Measurements from ENCODE around the gene ANAPC10. TPM values are rescaled to one million over a fixed set of nuclear protein-coding genes. Genes with fewer than 3 reads are reported as not detected.

The ANAPC10 gene
- total and polyA plus RNA-seq, 2 of the 4 experiments (the other 2 are of a cell fraction) = 17.1 to 22.4 TPM

DNA sequence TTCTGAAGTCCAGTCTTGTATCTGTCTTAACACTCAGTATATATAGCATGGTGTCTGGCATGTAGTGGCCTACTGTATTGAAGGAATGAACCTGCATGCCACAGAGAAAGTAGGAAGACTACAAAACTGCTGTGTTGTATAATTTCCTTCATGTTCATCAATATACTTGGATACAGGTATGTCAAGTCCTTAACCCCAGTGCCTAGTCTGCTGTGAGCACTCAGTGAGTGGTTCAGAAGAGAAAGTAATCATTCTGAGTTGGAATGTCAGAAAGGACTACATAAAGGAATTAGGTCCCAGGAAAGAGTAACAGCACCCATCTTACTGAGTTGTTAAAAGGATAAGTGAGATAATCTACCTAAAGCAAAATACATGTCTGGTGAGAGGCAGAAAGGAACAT, 32.1 kb upstream of the ANAPC10 start:
- peak overlapping the region; percentile 51; the same call in 1 of the 2 replicates for H3K27ac ChIP-seq (ENCODE audit: insufficient read depth, low read length)
- no peaks in the 10 kb centered on the region for H3K27me3 ChIP-seq (ENCODE audit: control insufficient read depth, insufficient read depth, low read length)
- peak overlapping the region; percentile 10 for H3K14ac ChIP-seq (replicated peaks; ENCODE audit: low read depth, low read length)
- no peak overlapping the region for H3K18ac ChIP-seq (ENCODE audit: low read depth, low read length)
- no peak overlapping the region for H2AK9ac ChIP-seq (replicated peaks; ENCODE audit: low read depth, low read length, poor library complexity)
- DNase-seq (no peak), ATAC-seq (ENCODE audit: low read depth) (no peak)
- ChIA-PET POLR2A (ENCODE audit: unreplicated experiment) (no interaction called here), CTCF (no interaction called here)
- dilution Hi-C loops (cut with HindIII; ENCODE audit: low sequenced_read_pairs, unreplicated experiment) (no loop called here), intact Hi-C loops (cut with micrococcal nuclease) (no loop called here), in situ Hi-C loops (cut with MboI; ENCODE audit: low sequenced_read_pairs) (no loop called here)
- no peak overlapping the region for H3K9ac ChIP-seq (ENCODE audit: low read depth, low read length)
- H3K56ac ChIP-seq (ENCODE audit: extremely low read depth, insufficient read depth, low read length) = no peak overlapping the region; the same call in 1 of the 2 replicates
- H4K91ac ChIP-seq (ENCODE audit: insufficient read depth, low read depth, low read length) = no peak overlapping the region
- H2AK5ac ChIP-seq (ENCODE audit: low read depth, low read length) = peak overlapping the region; percentile 23; the same call in 1 of the 2 replicates
- H3K4ac ChIP-seq (ENCODE audit: low read depth, low read length) = no peak overlapping the region
- no peak overlapping the region; a peak in 1 of 4 replicates for H4K8ac ChIP-seq (ENCODE audit: low read depth in 2 of 2, low read length in 2 of 2)
- H4K20me1 ChIP-seq (ENCODE audit: insufficient read depth, low read length) = no peaks in the 10 kb centered on the region
- peak overlapping the region; percentile 71; the same call in 1 of the 2 replicates for H3K23ac ChIP-seq (ENCODE audit: low read depth, low read length)
- no peak overlapping the region for H2BK120ac ChIP-seq (ENCODE audit: low read depth, low read length)
- H3K4me3 ChIP-seq (ENCODE audit: insufficient read depth, low read depth, low read length) = no peak overlapping the region
- peak overlapping the region; percentile 90 for H2BK5ac ChIP-seq (ENCODE audit: low read depth, low read length, poor library complexity, severe bottlenecking)
- peaks cover 9% of the 10 kb centered on the region for H3K36me3 ChIP-seq (ENCODE audit: control insufficient read depth, insufficient read depth, low read length)
- no peak overlapping the region for H2AFZ ChIP-seq (replicated peaks; ENCODE audit: low read length, poor library complexity)
- peaks cover 10% of the 10 kb centered on the region; the same call in 1 of the 2 replicates for H3K4me1 ChIP-seq (ENCODE audit: control insufficient read depth, insufficient read depth, low read length)
- no peak overlapping the region; the same call in 1 of the 2 replicates for H3K4me2 ChIP-seq (ENCODE audit: low read depth, low read length)
- no peak overlapping the region for H2BK15ac ChIP-seq (ENCODE audit: low read depth, low read length)
- BruUV-seq (replicated peaks) = no TSS peak
- H3K79me1 ChIP-seq (ENCODE audit: low read depth in 1 of 2, low read length in 2 of 2) = peaks cover 0 to 11% of the 10 kb centered on the region in 2 experiments; a peak in 2 of 4 replicates
- H4K5ac ChIP-seq (ENCODE audit: low read depth, low read length) = peak overlapping the region; percentile 11; the same call in 1 of the 2 replicates
- no peaks in the 10 kb centered on the region for H3K9me3 ChIP-seq (ENCODE audit: control insufficient read depth, insufficient read depth, low read length)
- no peak for TF ChIP-seq SMC3 (IDR thresholded peaks at IDR 0.05; ENCODE audit: low read depth, low read length)
- no peak for TF ChIP-seq MAFK (IDR thresholded peaks at IDR 0.05; ENCODE audit: low read depth, low read length)
- no peak for TF ChIP-seq MXI1 (IDR thresholded peaks at IDR 0.05; ENCODE audit: borderline replicate concordance, low read depth, low read length)
- TF ChIP-seq CEBPB (IDR thresholded peaks at IDR 0.05; ENCODE audit: low read depth, low read length) = no peak
- no peak for TF ChIP-seq BHLHE40 (IDR thresholded peaks at IDR 0.05; ENCODE audit: low read depth, low read length)
- TF ChIP-seq CHD1 (IDR thresholded peaks at IDR 0.05; ENCODE audit: low read depth, low read length) = no peak
- TF ChIP-seq, protein P1, sequence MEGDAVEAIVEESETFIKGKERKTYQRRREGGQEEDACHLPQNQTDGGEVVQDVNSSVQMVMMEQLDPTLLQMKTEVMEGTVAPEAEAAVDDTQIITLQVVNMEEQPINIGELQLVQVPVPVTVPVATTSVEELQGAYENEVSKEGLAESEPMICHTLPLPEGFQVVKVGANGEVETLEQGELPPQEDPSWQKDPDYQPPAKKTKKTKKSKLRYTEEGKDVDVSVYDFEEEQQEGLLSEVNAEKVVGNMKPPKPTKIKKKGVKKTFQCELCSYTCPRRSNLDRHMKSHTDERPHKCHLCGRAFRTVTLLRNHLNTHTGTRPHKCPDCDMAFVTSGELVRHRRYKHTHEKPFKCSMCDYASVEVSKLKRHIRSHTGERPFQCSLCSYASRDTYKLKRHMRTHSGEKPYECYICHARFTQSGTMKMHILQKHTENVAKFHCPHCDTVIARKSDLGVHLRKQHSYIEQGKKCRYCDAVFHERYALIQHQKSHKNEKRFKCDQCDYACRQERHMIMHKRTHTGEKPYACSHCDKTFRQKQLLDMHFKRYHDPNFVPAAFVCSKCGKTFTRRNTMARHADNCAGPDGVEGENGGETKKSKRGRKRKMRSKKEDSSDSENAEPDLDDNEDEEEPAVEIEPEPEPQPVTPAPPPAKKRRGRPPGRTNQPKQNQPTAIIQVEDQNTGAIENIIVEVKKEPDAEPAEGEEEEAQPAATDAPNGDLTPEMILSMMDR (conservative IDR thresholded peaks at IDR 0.05; ENCODE audit: low read depth, low read length) = no peak
- TF ChIP-seq, protein P2, sequence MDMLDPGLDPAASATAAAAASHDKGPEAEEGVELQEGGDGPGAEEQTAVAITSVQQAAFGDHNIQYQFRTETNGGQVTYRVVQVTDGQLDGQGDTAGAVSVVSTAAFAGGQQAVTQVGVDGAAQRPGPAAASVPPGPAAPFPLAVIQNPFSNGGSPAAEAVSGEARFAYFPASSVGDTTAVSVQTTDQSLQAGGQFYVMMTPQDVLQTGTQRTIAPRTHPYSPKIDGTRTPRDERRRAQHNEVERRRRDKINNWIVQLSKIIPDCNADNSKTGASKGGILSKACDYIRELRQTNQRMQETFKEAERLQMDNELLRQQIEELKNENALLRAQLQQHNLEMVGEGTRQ (IDR thresholded peaks at IDR 0.05; ENCODE audit: low read depth, low read length) = no peak
- TF ChIP-seq MAZ (IDR thresholded peaks at IDR 0.05; ENCODE audit: borderline replicate concordance, low read depth, low read length) = no peak
- no peak for TF ChIP-seq NFE2L2 (IDR thresholded peaks at IDR 0.05; ENCODE audit: low read depth, low read length)
- no peak for TF ChIP-seq FOS (IDR thresholded peaks at IDR 0.05; ENCODE audit: low read depth, low read length)
- no peak for TF ChIP-seq RFX5 (IDR thresholded peaks at IDR 0.05; ENCODE audit: low read depth, low read length)
- no peak overlapping the region for H2BK20ac ChIP-seq (ENCODE audit: low read depth, low read length)
- 0 out of 2 replicates have a peak, but pooled peaks cover 6% of the 10 kb centered on the region for H3K9me1 ChIP-seq (ENCODE audit: insufficient read depth, low read length)

Data from IMR-90 (cell line).